Stimulated activated CD8-positive, alpha-beta memory T cell treated with anti-CD3 and anti-CD28 coated beads, Interleukin-15, amount 100 ng/mL, for 48 hours (primary cell): ENCODE data around the gene NKX2-3.

ENCODE experiments used
- DNase-seq, 2 donors: peaks; one replicate each; pipeline ENCODE4 v3.0.0-alpha.2; 2020; ENCODE audit warnings: low read depth in 2 of 2

The NKX2-3 gene

GRCh38 chr10:99532687-99533495, at the start of gene NKX2-3:
Gene NKX2-3 (plus strand): TSS chr10:99532942. CDS start chr10:99533132, 190 bp downstream.
- DNase-seq: peak; percentile 22 to 54

GRCh38 chr10:99484626-99485581, 47.8 kb upstream of the NKX2-3 start:
- no peak for DNase-seq

GRCh38 chr10:99487125-99487807, 45.5 kb upstream of the NKX2-3 start:
- no peak for DNase-seq

GRCh38 chr10:99489271-99489670, 43.5 kb upstream of the NKX2-3 start:
- no peak for DNase-seq

- DNase-seq: no peak
These were observed 35.3 kb upstream of the NKX2-3 start for GRCh38 chr10:99497343-99498025.

- no peak for DNase-seq
These were observed 26.3 kb upstream of the NKX2-3 start for GRCh38 chr10:99506416-99506815.

- DNase-seq: no peak
These were observed 25.5 kb upstream of the NKX2-3 start for GRCh38 chr10:99507265-99507664.

- no peak for DNase-seq
These were observed 19.7 kb upstream of the NKX2-3 start for GRCh38 chr10:99513061-99513460.

GRCh38 chr10:99519690-99520039, 13.1 kb upstream of the NKX2-3 start:
- no peak for DNase-seq

- DNase-seq: no peak
These were observed 12.5 kb upstream of the NKX2-3 start for GRCh38 chr10:99520040-99520846.

GRCh38 chr10:99520847-99521764, 11.6 kb upstream of the NKX2-3 start:
- no peak for DNase-seq

GRCh38 chr10:99521765-99522469, 10.8 kb upstream of the NKX2-3 start:
- no peak for DNase-seq

- no peak for DNase-seq
These were observed 10.1 kb upstream of the NKX2-3 start for GRCh38 chr10:99522470-99523250.

- DNase-seq: no peak
These were observed 9.4 kb upstream of the NKX2-3 start for GRCh38 chr10:99523251-99523773.

GRCh38 chr10:99524050-99524666, 8.6 kb upstream of the NKX2-3 start:
- no peak for DNase-seq

GRCh38 chr10:99524736-99525380, 7.9 kb upstream of the NKX2-3 start:
- no peak for DNase-seq

GRCh38 chr10:99525897-99526296, 6.8 kb upstream of the NKX2-3 start:
- DNase-seq: no peak
